SK-N-SH (cell line): ENCODE measurements around the gene RBBP8. TPM values are rescaled to one million over a fixed set of nuclear protein-coding genes. Genes with fewer than 3 reads are reported as not detected.

Experiments
- CTCF ChIA-PET: fragments of 300-600, 350-600 bp; formaldehyde crosslinking; extraction: SDS; loops from one replicate; lab custom pipeline; 2021; lab: Yijun Ruan, JAX
- POLR2A ChIA-PET: fragments of 350-600 bp; sonication (Branson Sonifier 250); formaldehyde crosslinking; extraction: SDS; loops from one replicate; lab custom pipeline; 2020; ENCODE audit warnings: antibody characterized with exemption, inconsistent platforms; lab: Yijun Ruan, JAX
- DNase-seq: peaks from one replicate; pipeline ENCODE4 v3.0.0; 2012
- H2AFZ ChIP-seq: fragments of 200-600 bp; sonication (generic); 2 replicates; pipeline ENCODE4 v1.8.1; 2016; ENCODE audit warnings: antibody characterized with exemption, mild to moderate bottlenecking, low read depth
- H3F3A ChIP-seq: fragments of 200-600 bp; sonication (generic); replicated peaks from 2 replicates; pipeline ENCODE3; 2016; ENCODE audit warnings: antibody characterized with exemption, mild to moderate bottlenecking; ENCODE audit not compliant: insufficient read depth
- H3K27ac ChIP-seq, 2 experiments: fragments of 200-500 bp in 1 of 2; fragments of 200-600 bp in 1 of 2; sonication (Bioruptor generic) in 1 of 2; sonication (generic), shearing (Covaris generic) in 1 of 2; 2 replicates each; pipeline versions ENCODE4 v1.5.1 to v1.6.1; 2014 to 2016; ENCODE audit warnings: low read depth in 2 of 2, inconsistent platforms in 1 of 2, low read length in 1 of 2, mild to moderate bottlenecking in 1 of 2, mixed read lengths in 1 of 2
- H3K27me3 ChIP-seq: fragments of 200-600 bp; sonication (generic), shearing (Covaris generic); 2 replicates; pipeline ENCODE4 v1.6.1; 2016; ENCODE audit warnings: mixed run types; ENCODE audit not compliant: insufficient read depth
- H3K36me3 ChIP-seq, 2 experiments: fragments of 200-500 bp in 1 of 2; fragments of 200-600 bp in 1 of 2; sonication (Bioruptor generic) in 1 of 2; sonication (generic) in 1 of 2; replicated peaks in 1 of 2; 2 replicates each; pipeline versions ENCODE3 to v1.5.1; 2014 to 2016; ENCODE audit warnings: low read length in 1 of 2, mild to moderate bottlenecking in 1 of 2; ENCODE audit not compliant: insufficient read depth in 2 of 2, control insufficient read depth in 1 of 2
- H3K4me1 ChIP-seq, 2 experiments: fragments of 200-500 bp in 1 of 2; fragments of 200-600 bp in 1 of 2; sonication (Bioruptor generic) in 1 of 2; sonication (generic), shearing (Covaris generic) in 1 of 2; 2 replicates each; pipeline versions ENCODE4 v1.5.1 to v1.6.1; 2014 to 2016; ENCODE audit warnings: low read depth in 1 of 2, low read length in 1 of 2, mixed run types in 1 of 2; ENCODE audit not compliant: insufficient read depth in 2 of 2, control insufficient read depth in 1 of 2
- H3K4me2 ChIP-seq: fragments of 200-600 bp; sonication (generic), shearing (Covaris generic); 2 replicates; pipeline ENCODE4 v1.6.1; 2017; ENCODE audit warnings: mixed run types
- H3K4me3 ChIP-seq, 2 experiments: fragments of 200-500 bp in 1 of 2; fragments of 200-600 bp in 1 of 2; sonication (Bioruptor generic) in 1 of 2; sonication (generic), shearing (Covaris generic) in 1 of 2; 2 replicates each; pipeline versions ENCODE4 v1.5.1 to v1.8.1; 2014 to 2016; ENCODE audit warnings: low read depth in 2 of 2, inconsistent platforms in 1 of 2, low read length in 1 of 2, mild to moderate bottlenecking in 1 of 2, mixed read lengths in 1 of 2, moderate library complexity in 1 of 2
- H3K79me2 ChIP-seq: fragments of 200-600 bp; sonication (generic); 2 replicates; pipeline ENCODE4 v1.8.1; 2017; ENCODE audit warnings: mild to moderate bottlenecking; ENCODE audit not compliant: insufficient read depth
- H3K9ac ChIP-seq: fragments of 200-600 bp; sonication (generic); 2 replicates; pipeline ENCODE4 v1.6.1; 2017; ENCODE audit warnings: mixed run types
- H3K9me2 ChIP-seq: fragments of 200-600 bp; sonication (generic); 2 replicates; pipeline ENCODE4 v1.6.1; 2017; ENCODE audit warnings: mixed run types
- H3K9me3 ChIP-seq: fragments of 200-600 bp; sonication (generic); 2 replicates; pipeline ENCODE4 v1.6.1; 2017; ENCODE audit warnings: mixed run types, mild to moderate bottlenecking, moderate library complexity
- H4K20me1 ChIP-seq: fragments of 200-600 bp; sonication (generic); 2 replicates; pipeline ENCODE4 v1.6.1; 2017; ENCODE audit warnings: mild to moderate bottlenecking, mixed run types; ENCODE audit not compliant: insufficient read depth
- CTCF ChIP-seq: fragments of 200-600 bp; sonication (generic); IDR thresholded peaks from 2 replicates; pipeline ENCODE4 v1.6.1; 2017; ENCODE audit warnings: antibody characterized with exemption, mild to moderate bottlenecking, moderate library complexity
- EP300 ChIP-seq, 2 experiments: IDR thresholded peaks; 2 replicates each; pipeline versions ENCODE4 v1.4.0 to v1.6.1; 2012; ENCODE audit warnings: borderline replicate concordance in 1 of 2, low read depth in 1 of 2, low read length in 1 of 2
- FOXJ3 ChIP-seq: sonication (generic); formaldehyde crosslinking; IDR thresholded peaks from 2 replicates; pipeline ENCODE4 v1.5.1; 2020; ENCODE audit warnings: mild to moderate bottlenecking, missing genetic modification reagents
- JUND ChIP-seq: IDR thresholded peaks from 2 replicates; pipeline ENCODE4 v1.4.0; 2012
- MAX ChIP-seq: IDR thresholded peaks from 2 replicates; pipeline ENCODE4 v1.4.0; 2012; ENCODE audit warnings: low read depth
- MXI1 ChIP-seq: IDR thresholded peaks from 2 replicates; pipeline ENCODE4 v1.6.1; 2012; ENCODE audit warnings: mild to moderate bottlenecking, low read depth, low read length, improper control_type of control experiment
- NFIC ChIP-seq: IDR thresholded peaks from 2 replicates; pipeline ENCODE4 v1.4.0; 2012; ENCODE audit warnings: borderline replicate concordance
- REST ChIP-seq: IDR thresholded peaks from 2 replicates; pipeline ENCODE4 v1.6.1; 2012; ENCODE audit warnings: mild to moderate bottlenecking, low read depth, low read length, moderate library complexity
- USF1 ChIP-seq: IDR thresholded peaks from 2 replicates; pipeline ENCODE4 v1.4.0; 2012; ENCODE audit warnings: low read depth, borderline replicate concordance
- YY1 ChIP-seq: IDR thresholded peaks from 2 replicates; pipeline ENCODE4 v1.4.0; 2012; ENCODE audit warnings: low read depth, mild to moderate bottlenecking
- WGBS: methylation state at CpG from one replicate; pipeline ENCODE4 v1.1.6; 2017; ENCODE audit warnings: low lambda C conversion rate; 5-methylcytosine and 5-hydroxymethylcytosine counted together
- polyA plus RNA-seq, 3 experiments: library from polyadenylated mRNA; depleted of rRNA; stranded (reverse); fragments of >200 nt; gene quantifications; 2 replicates each; pipeline ENCODE4 v1.2.3, GENCODE V29; 2012

RBBP8 gene
- polyA plus RNA-seq, 1 of the 3 experiments (the other 2 are of a cell fraction), result 9.6 TPM

GRCh38 chr18:23012249-23012648, 79.1 kb downstream of the RBBP8 start:
- WGBS, result 94% methylated on average over 1 of the region's 1 CpG
- Histone ChIP-seq H4K20me1 (no peaks in the 10 kb centered on the region), H3K27ac (no peak overlapping the region), H3K9ac (no peak overlapping the region), H3K9me3 (no peaks in the 10 kb centered on the region), H3K9me2 (no peaks in the 10 kb centered on the region), H3K4me3 (no peak overlapping the region), H3K79me2 (no peaks in the 10 kb centered on the region), H2AFZ (no peak overlapping the region), H3K4me1 (no peaks in the 10 kb centered on the region), H3K4me2 (no peak overlapping the region), H3F3A (no peaks in the 10 kb centered on the region), H3K36me3 (peaks cover 0 to 3% of the 10 kb centered on the region in 2 experiments), H3K27me3 (no peaks in the 10 kb centered on the region)
- DNase-seq, result no peak
- TF ChIP-seq EP300 (IDR thresholded peaks at IDR 0.05; ENCODE audit: borderline replicate concordance in 1 of 2, low read depth in 1 of 2, low read length in 1 of 2) (no peak), MXI1 (no peak), USF1 (no peak), CTCF (no peak), REST (no peak), JUND (no peak), MAX (no peak), FOXJ3 (no peak), YY1 (no peak), NFIC (no peak)
- ChIA-PET CTCF (interaction anchor here (1.2 to 2.2 kb wide), 3 partner anchors 19 to 119 kb away, joined by 3 to 6 read pairs (median 6); no protein-coding TSS in a partner anchor), POLR2A (no interaction called here)
